PC-9 (cell line): Measurements from ENCODE around the gene TCF4. TPM values are rescaled to one million over a fixed set of nuclear protein-coding genes. Genes with fewer than 3 reads are reported as not detected.

Experiments used
- BruUV-seq: library from RNA; stranded (reverse); fragments of 400-500 nt; replicated peaks from 2 replicates; lab custom pipeline; 2021; lab: Mats Ljungman, UMichigan
- CTCF ChIA-PET: fragments of 300-600 bp; sonication (Branson Sonifier 250); formaldehyde crosslinking; loops from one replicate; lab custom pipeline; 2022; ENCODE audit warnings: antibody characterized with exemption; lab: Charles Lee
- POLR2A ChIA-PET: fragments of 300-600 bp; sonication (Branson Sonifier 250); formaldehyde crosslinking; loops from one replicate; lab custom pipeline; 2022; ENCODE audit warnings: antibody characterized with exemption; ENCODE audit not compliant: unreplicated experiment; lab: Charles Lee
- DNase-seq, 2 experiments: peaks; one replicate each; pipeline versions ENCODE4 v3.0.0 to v3.0.0-alpha.2; 2015 to 2022; ENCODE audit warnings: mixed read lengths in 1 of 2
- H2AFZ ChIP-seq: fragments of 200-600 bp; sonication (generic); 2 replicates; pipeline ENCODE4 v1.8.1; 2017; ENCODE audit warnings: antibody characterized with exemption
- H3F3A ChIP-seq: fragments of 200-600 bp; sonication (generic); 2 replicates; pipeline ENCODE4 v1.8.1; 2017; ENCODE audit warnings: antibody characterized with exemption, mild to moderate bottlenecking, low read depth; ENCODE audit not compliant: insufficient read depth
- H3K27ac ChIP-seq: fragments of 200-600 bp; sonication (generic); 2 replicates; pipeline ENCODE4 v1.6.1; 2016; ENCODE audit warnings: mixed run types
- H3K27me3 ChIP-seq: fragments of 200-600 bp; sonication (generic); 2 replicates; pipeline ENCODE4 v1.6.1; 2016; ENCODE audit warnings: low read depth, mixed run types; ENCODE audit not compliant: insufficient read depth
- H3K36me3 ChIP-seq: fragments of 200-600 bp; sonication (generic); 2 replicates; pipeline ENCODE4 v1.6.1; 2016; ENCODE audit warnings: low read depth, mixed run types
- H3K4me1 ChIP-seq: fragments of 200-600 bp; sonication (generic); replicated peaks from 2 replicates; pipeline ENCODE4 v1.6.1; 2016; ENCODE audit warnings: mixed run types; ENCODE audit not compliant: insufficient read depth
- H3K4me2 ChIP-seq: fragments of 200-600 bp; sonication (generic); 2 replicates; pipeline ENCODE4 v1.6.1; 2017; ENCODE audit warnings: mixed run types
- H3K4me3 ChIP-seq: fragments of 200-600 bp; sonication (generic); 2 replicates; pipeline ENCODE4 v1.6.1; 2016; ENCODE audit warnings: mixed run types
- H3K79me2 ChIP-seq: fragments of 200-600 bp; sonication (generic); 2 replicates; pipeline ENCODE4 v1.6.1; 2017; ENCODE audit warnings: low read depth, mixed run types
- H3K9me2 ChIP-seq: fragments of 200-600 bp; sonication (generic); 2 replicates; pipeline ENCODE4 v1.8.1; 2017; ENCODE audit warnings: mild to moderate bottlenecking; ENCODE audit not compliant: insufficient read depth
- H3K9me3 ChIP-seq: fragments of 200-600 bp; sonication (generic); 2 replicates; pipeline ENCODE4 v1.8.1; 2016; ENCODE audit warnings: low read depth; ENCODE audit not compliant: insufficient read depth
- H4K20me1 ChIP-seq: fragments of 200-600 bp; sonication (generic); 2 replicates; pipeline ENCODE4 v1.8.1; 2017; ENCODE audit not compliant: insufficient read depth
- EZH2 ChIP-seq: fragments of 200-600 bp; sonication (generic); IDR thresholded peaks from 2 replicates; pipeline ENCODE4 v1.8.0; 2017; ENCODE audit warnings: antibody characterized with exemption, low read depth
- intact Hi-C: fragments of 100-400 bp; cut with micrococcal nuclease; formaldehyde crosslinking; loops from one replicate; pipeline ENCODE4 v1.10.0; 2022; ENCODE audit not compliant: unreplicated experiment
- total RNA-seq: library from RNA; stranded (reverse); gene quantifications from 2 replicates; pipeline ENCODE4 v1.2.3, GENCODE V29; 2021
- TF ChIP-seq, protein P1 (sequence below): fragments of 200-600 bp; sonication (generic); conservative IDR thresholded peaks from 2 replicates; pipeline ENCODE4 v1.6.1; 2017; ENCODE audit warnings: mixed run types, antibody characterized with exemption, mild to moderate bottlenecking, moderate library complexity

The TCF4 gene
- total RNA-seq, 1 experiment from 2014 or later = 0.74 TPM

DNA sequence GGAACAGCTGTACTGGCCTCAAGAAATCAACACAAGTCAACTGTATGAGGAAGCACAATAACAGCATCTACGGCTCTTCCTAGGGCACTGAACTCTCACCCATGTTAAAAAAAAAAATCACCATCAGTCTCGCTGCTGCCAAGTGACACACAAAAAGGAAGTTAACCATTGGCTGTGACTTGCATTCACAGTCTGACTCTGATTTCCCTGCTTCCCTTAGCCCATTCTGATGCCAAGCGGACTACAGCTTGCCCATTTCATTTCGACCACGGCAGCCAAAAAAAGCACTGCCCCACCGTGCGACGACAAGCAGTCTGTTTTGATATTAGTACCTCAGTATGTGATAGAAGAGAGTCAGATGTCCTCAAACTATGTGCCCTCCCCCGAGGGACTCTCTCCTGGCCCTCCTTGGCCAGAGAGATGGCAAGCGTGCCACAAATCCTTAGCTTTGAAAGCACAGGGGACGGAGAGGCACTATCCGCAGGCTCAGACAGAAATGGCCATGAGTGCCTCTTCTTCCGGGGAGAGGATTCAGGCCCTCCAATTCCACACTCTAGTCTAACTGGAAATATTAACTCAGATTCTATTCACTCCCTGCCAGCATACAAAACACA is 250.0 kb downstream of the TCF4 start:
- H2AFZ ChIP-seq = no peak overlapping the region
- H3K4me2 ChIP-seq = no peak overlapping the region
- no peaks in the 10 kb centered on the region for H3K9me2 ChIP-seq
- CTCF ChIA-PET = no interaction called here
- no peak overlapping the region for H3K27ac ChIP-seq
- H3K36me3 ChIP-seq = no peaks in the 10 kb centered on the region
- no peak overlapping the region for H3K4me3 ChIP-seq
- no TSS peak for BruUV-seq
- DNase-seq = no peak
- no peaks in the 10 kb centered on the region for H3F3A ChIP-seq
- no peaks in the 10 kb centered on the region for H4K20me1 ChIP-seq
- TF ChIP-seq, protein P1, sequence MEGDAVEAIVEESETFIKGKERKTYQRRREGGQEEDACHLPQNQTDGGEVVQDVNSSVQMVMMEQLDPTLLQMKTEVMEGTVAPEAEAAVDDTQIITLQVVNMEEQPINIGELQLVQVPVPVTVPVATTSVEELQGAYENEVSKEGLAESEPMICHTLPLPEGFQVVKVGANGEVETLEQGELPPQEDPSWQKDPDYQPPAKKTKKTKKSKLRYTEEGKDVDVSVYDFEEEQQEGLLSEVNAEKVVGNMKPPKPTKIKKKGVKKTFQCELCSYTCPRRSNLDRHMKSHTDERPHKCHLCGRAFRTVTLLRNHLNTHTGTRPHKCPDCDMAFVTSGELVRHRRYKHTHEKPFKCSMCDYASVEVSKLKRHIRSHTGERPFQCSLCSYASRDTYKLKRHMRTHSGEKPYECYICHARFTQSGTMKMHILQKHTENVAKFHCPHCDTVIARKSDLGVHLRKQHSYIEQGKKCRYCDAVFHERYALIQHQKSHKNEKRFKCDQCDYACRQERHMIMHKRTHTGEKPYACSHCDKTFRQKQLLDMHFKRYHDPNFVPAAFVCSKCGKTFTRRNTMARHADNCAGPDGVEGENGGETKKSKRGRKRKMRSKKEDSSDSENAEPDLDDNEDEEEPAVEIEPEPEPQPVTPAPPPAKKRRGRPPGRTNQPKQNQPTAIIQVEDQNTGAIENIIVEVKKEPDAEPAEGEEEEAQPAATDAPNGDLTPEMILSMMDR = no peak
- no peak for TF ChIP-seq EZH2
- H3K27me3 ChIP-seq = no peaks in the 10 kb centered on the region
- no peaks in the 10 kb centered on the region for H3K9me3 ChIP-seq
- intact Hi-C loops = no loop called here
- no peaks in the 10 kb centered on the region for H3K4me1 ChIP-seq
- no peaks in the 10 kb centered on the region for H3K79me2 ChIP-seq
- POLR2A ChIA-PET = no interaction called here

DNA sequence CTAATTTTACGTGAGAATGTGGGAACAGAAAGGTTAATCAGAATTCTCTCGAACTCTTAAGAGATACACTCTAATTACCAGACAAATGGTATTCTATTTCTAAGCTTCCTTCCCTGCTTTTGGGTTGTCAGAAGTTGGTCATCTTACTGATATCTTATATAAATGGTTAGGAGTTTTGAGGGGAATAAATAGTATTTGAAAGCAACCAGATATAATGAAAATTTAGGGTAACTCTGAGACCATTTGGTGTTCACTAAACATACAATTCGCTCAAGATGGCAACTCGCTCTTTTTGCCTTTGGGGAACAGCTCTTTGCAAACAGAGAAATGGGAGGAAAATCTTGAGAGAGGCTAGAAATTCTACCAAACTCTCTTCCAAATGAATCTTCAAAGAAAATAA is 250.9 kb downstream of the TCF4 start:
- intact Hi-C loops = no loop called here
- TF ChIP-seq EZH2 = no peak
- TF ChIP-seq, protein P1 = no peak
- Histone ChIP-seq H3K27ac (no peak overlapping the region), H3K4me2 (no peak overlapping the region), H3K9me3 (no peaks in the 10 kb centered on the region), H3K36me3 (no peaks in the 10 kb centered on the region), H3K27me3 (no peaks in the 10 kb centered on the region), H3K4me3 (no peak overlapping the region), H2AFZ (no peak overlapping the region), H3F3A (no peaks in the 10 kb centered on the region), H4K20me1 (no peaks in the 10 kb centered on the region), H3K79me2 (no peaks in the 10 kb centered on the region), H3K9me2 (no peaks in the 10 kb centered on the region), H3K4me1 (no peaks in the 10 kb centered on the region)
- POLR2A ChIA-PET = no interaction called here
- DNase-seq = no peak
- CTCF ChIA-PET = no interaction called here
- no TSS peak for BruUV-seq

DNA sequence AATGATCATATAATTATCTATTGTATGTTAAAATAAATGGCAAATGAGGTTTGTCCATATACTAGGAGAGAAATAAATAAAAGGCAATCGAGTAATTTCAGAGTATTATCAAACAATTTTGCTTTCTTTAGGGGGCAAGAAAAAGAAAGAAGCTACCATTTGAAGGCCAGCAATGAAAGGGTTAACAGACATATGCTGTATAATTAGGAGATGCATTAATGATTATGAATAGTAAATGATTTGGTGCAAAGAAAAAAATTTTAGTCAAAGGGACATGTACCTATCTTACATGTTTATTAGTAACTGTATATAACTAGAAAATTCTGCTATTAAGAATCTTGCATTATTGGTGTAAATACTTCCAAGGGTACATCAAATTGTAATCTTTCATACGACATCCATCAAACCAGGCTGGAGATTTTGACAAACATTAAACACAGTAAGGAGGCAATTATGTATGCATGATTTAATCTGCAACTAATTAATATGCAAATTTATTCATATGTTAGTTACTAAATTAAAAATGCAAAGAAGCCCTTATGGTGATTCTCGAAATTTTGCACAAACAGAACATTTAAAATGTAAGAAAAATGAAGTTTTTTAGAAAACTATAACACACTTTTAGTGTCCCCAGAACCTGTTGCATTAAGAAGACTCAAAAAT is 251.4 kb downstream of the TCF4 start:
- H3K27ac ChIP-seq = no peak overlapping the region
- H3K4me3 ChIP-seq = no peak overlapping the region
- ChIA-PET CTCF (no interaction called here), POLR2A (no interaction called here)
- TF ChIP-seq, protein P1 = no peak
- TF ChIP-seq EZH2 = no peak
- no peaks in the 10 kb centered on the region for H3K9me2 ChIP-seq
- intact Hi-C loops = no loop called here
- no peaks in the 10 kb centered on the region for H4K20me1 ChIP-seq
- H2AFZ ChIP-seq = no peak overlapping the region
- H3K4me1 ChIP-seq = no peaks in the 10 kb centered on the region
- H3K36me3 ChIP-seq = no peaks in the 10 kb centered on the region
- DNase-seq = no peak
- H3K9me3 ChIP-seq = no peaks in the 10 kb centered on the region
- no peak overlapping the region for H3K4me2 ChIP-seq
- H3K27me3 ChIP-seq = no peaks in the 10 kb centered on the region
- H3F3A ChIP-seq = no peaks in the 10 kb centered on the region
- H3K79me2 ChIP-seq = no peaks in the 10 kb centered on the region
- no TSS peak for BruUV-seq
